ENCODE data around the gene FXYD3. TPM values are rescaled to one million over a fixed set of nuclear protein-coding genes. Genes with fewer than 3 reads are reported as not detected.

The FXYD3 gene
- total RNA-seq, 1 donor from 2014 or later: not detected

DNA sequence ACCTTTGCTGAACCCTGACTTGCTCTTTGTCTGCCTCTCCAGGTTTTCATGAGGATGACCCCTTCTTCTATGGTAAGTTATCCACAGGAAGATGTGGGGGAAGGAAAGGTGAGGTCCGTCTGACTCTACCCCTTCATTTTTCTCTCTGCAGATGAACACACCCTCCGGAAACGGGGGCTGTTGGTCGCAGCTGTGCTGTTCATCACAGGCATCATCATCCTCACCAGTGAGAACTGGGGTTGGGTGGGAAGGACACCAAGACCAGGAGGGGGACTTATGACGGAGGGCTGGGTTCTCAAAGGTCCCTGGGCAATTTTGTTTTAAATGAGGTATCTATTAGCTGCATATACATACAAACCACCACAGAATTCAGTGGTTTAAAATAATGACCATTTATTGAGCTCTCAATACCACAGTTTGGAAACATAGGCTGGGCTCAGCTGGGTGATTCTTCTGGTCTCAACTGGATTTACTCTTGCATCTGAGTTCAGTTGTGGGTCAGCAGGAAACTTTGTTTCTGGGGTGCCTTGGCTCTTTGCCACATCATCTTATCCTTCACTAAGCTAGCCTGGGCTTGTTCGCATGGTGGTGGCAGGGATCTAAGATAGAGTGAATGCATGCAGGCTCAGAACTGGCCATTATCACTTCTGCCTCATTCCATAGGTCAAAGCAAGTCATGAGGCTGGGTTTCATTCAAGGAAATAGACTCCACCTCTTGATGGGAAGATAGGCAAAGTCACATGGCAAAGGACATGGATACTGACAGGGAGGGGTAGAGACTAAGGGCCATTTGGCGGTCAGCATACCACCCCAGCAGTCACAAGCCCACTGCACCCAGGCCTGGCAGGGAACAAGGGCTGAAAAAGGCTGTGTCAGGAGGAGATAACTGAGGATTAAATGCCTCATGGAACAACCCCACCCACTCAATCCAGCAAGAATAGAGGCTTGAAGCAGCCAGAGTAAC lies 50.8 kb downstream of the FXYD3 start:
- Mint-ChIP-seq H3K9me3 (ENCODE audit: unreplicated experiment) (peaks cover 2% of the 10 kb centered on the region), H3K27me3 (ENCODE audit: unreplicated experiment) (peaks cover 3% of the 10 kb centered on the region), H3K4me1 (ENCODE audit: low read depth, unreplicated experiment) (no peaks in the 10 kb centered on the region), H3K27ac (ENCODE audit: unreplicated experiment) (no peak overlapping the region), H3K36me3 (ENCODE audit: unreplicated experiment) (peaks cover 19% of the 10 kb centered on the region), H3K4me3 (ENCODE audit: unreplicated experiment) (no peak overlapping the region)
- TF ChIP-seq, protein P1, sequence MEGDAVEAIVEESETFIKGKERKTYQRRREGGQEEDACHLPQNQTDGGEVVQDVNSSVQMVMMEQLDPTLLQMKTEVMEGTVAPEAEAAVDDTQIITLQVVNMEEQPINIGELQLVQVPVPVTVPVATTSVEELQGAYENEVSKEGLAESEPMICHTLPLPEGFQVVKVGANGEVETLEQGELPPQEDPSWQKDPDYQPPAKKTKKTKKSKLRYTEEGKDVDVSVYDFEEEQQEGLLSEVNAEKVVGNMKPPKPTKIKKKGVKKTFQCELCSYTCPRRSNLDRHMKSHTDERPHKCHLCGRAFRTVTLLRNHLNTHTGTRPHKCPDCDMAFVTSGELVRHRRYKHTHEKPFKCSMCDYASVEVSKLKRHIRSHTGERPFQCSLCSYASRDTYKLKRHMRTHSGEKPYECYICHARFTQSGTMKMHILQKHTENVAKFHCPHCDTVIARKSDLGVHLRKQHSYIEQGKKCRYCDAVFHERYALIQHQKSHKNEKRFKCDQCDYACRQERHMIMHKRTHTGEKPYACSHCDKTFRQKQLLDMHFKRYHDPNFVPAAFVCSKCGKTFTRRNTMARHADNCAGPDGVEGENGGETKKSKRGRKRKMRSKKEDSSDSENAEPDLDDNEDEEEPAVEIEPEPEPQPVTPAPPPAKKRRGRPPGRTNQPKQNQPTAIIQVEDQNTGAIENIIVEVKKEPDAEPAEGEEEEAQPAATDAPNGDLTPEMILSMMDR (IDR thresholded peaks at IDR 0.05; ENCODE audit: partially characterized antibody, unreplicated experiment): no peak
- no peak for DNase-seq

DNA sequence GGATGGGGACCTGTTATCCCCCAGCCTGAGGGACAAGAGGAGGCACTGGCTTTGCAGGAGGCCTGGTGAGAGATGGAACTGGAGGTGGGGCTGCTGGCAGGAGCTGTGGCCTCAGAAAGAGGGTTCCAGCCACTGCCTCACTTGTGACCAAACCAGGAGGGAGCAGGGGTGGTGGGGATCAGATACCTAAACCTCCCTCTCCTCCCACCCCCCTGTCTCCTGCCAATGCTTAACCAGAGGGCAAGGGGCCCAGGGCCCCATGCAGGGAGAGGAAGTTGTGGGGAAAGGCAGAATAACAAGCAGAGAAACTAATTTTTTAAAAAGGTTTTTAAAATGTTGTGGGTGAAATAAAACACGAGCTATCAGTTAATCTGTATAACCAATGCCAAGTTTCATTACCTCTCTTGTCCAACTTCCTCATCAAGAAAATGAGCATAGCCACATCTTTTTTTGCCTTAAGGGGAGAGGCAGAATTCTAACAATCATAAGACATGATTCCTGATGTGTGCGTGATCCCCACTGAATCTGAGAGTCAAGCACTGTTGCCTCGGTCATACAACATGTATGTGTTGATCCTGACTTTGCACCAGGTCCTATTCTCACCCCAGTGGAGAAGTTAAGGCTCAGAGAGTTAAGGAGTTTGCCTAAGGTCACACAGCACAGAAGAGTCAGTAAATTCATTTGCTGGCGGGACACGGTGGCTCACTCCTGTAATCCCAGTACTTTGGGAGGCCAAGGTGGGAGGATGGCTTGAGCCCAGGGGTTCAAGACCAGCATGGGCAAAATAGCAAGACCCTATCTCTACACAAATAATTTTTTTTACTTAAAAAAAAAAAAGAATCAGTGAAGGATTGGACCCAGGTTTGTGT lies 51.9 kb downstream of the FXYD3 start:
- Mint-ChIP-seq H3K36me3 (ENCODE audit: unreplicated experiment) (peaks cover 15% of the 10 kb centered on the region), H3K4me1 (ENCODE audit: low read depth, unreplicated experiment) (no peaks in the 10 kb centered on the region), H3K9me3 (ENCODE audit: unreplicated experiment) (peaks cover 2% of the 10 kb centered on the region), H3K27me3 (ENCODE audit: unreplicated experiment) (peaks cover 3% of the 10 kb centered on the region), H3K27ac (ENCODE audit: unreplicated experiment) (no peak overlapping the region), H3K4me3 (ENCODE audit: unreplicated experiment) (no peak overlapping the region)
- no peak for DNase-seq
- TF ChIP-seq, protein P1 (IDR thresholded peaks at IDR 0.05; ENCODE audit: partially characterized antibody, unreplicated experiment): no peak

DNA sequence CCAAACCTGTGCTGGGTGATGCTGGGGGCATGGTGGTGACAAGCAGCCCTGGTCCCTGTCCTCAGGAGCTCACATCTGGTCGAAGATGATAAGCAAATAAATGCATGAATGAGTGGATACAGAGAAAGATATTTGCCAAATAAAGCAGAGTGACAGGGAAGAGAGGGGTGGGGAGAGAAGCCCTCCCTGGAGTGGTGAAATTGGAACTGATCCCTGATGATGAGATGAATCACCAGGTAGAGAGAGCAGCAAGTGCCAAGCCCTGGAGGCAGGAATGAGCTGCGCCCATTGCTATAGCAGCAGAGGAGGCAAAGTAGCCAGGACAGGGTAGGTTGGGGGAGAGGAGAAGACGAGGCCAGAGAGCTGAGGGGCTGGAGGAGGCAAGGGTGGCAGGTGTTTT lies 52.6 kb downstream of the FXYD3 start:
- no peak overlapping the region for H3K4me3 Mint-ChIP-seq (ENCODE audit: unreplicated experiment)
- H3K27me3 Mint-ChIP-seq (ENCODE audit: unreplicated experiment): peaks cover 3% of the 10 kb centered on the region
- TF ChIP-seq, protein P1 (IDR thresholded peaks at IDR 0.05; ENCODE audit: partially characterized antibody, unreplicated experiment): no peak
- peaks cover 15% of the 10 kb centered on the region for H3K36me3 Mint-ChIP-seq (ENCODE audit: unreplicated experiment)
- H3K4me1 Mint-ChIP-seq (ENCODE audit: low read depth, unreplicated experiment): no peaks in the 10 kb centered on the region
- H3K9me3 Mint-ChIP-seq (ENCODE audit: unreplicated experiment): peaks cover 2% of the 10 kb centered on the region
- H3K27ac Mint-ChIP-seq (ENCODE audit: unreplicated experiment): no peak overlapping the region
- DNase-seq: no peak

DNA sequence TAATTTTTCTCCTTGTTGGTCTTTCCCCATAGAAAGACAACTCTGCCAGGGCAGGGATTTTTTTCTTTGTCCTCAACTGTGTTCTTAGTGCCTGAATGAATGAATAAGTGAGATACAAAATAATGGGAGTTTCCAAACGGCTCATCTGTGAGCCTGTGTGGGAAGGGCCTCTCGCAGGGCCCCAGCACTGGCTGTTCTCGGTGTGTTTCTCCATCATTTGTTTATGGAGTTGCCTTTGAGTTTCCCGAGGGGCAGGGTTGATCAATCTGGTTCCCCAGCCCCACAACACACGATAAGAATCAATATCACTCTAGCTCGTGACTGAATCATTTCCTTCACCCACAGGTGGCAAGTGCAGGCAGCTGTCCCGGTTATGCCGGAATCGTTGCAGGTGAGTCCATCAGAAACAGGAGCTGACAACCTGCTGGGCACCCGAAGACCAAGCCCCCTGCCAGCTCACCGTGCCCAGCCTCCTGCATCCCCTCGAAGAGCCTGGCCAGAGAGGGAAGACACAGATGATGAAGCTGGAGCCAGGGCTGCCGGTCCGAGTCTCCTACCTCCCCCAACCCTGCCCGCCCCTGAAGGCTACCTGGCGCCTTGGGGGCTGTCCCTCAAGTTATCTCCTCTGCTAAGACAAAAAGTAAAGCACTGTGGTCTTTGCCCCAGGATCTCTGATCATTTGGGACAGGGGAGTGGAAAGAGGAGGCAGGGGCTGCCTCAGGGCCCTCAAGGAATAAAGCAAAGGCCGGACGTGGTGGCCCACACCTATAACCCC lies 53.8 kb downstream of the FXYD3 start:
- Mint-ChIP-seq H3K4me3 (ENCODE audit: unreplicated experiment) (no peak overlapping the region), H3K27ac (ENCODE audit: unreplicated experiment) (no peak overlapping the region), H3K27me3 (ENCODE audit: unreplicated experiment) (peaks cover 3% of the 10 kb centered on the region), H3K9me3 (ENCODE audit: unreplicated experiment) (peaks cover 2% of the 10 kb centered on the region), H3K36me3 (ENCODE audit: unreplicated experiment) (peaks cover 15% of the 10 kb centered on the region), H3K4me1 (ENCODE audit: low read depth, unreplicated experiment) (no peaks in the 10 kb centered on the region)
- TF ChIP-seq, protein P1 (IDR thresholded peaks at IDR 0.05; ENCODE audit: partially characterized antibody, unreplicated experiment): no peak
- no peak for DNase-seq
